HepG2 (cell line): ENCODE measurements around the gene COL26A1. TPM values are rescaled to one million over a fixed set of nuclear protein-coding genes. Genes with fewer than 3 reads are reported as not detected.

ENCODE experiments used
- ATAC-seq: fragments of 200-7000 bp; cut with Tn5 transposase; 3 replicates; pipeline ENCODE4 v1.9.1; 2020; ENCODE audit warnings: mild to moderate bottlenecking, moderate library complexity
- BruUV-seq: library from RNA; stranded (reverse); fragments of 400-500 nt; replicated peaks from 2 replicates; lab custom pipeline; 2021; lab: Mats Ljungman, UMichigan
- CTCF ChIA-PET: fragments of 300-600 bp; formaldehyde crosslinking; extraction: SDS; loops from one replicate; lab custom pipeline; 2021; ENCODE audit warnings: low total read pairs, inconsistent platforms, low intra/inter-chr PET ratio; lab: Yijun Ruan, JAX
- POLR2A ChIA-PET: fragments of 350-600 bp; sonication (Branson Sonifier 250); formaldehyde crosslinking; loops from one replicate; lab custom pipeline; 2020; ENCODE audit warnings: antibody characterized with exemption, inconsistent platforms; lab: Yijun Ruan, JAX
- DNase-seq: peaks from one replicate; pipeline ENCODE4 v3.0.0-alpha.2; 2015; ENCODE audit warnings: low spot score
- FAIRE-seq: peaks from 3 replicates; lab custom pipeline; 2011; peaks lifted over from hg19 to GRCh38; lab: Jason Lieb, UNC
- H2AFZ ChIP-seq: one replicate; pipeline ENCODE4 v1.6.1; 2011; ENCODE audit warnings: low read length, inconsistent platforms
- H3K27ac ChIP-seq: fragments of 300-600 bp; 3 replicates; pipeline ENCODE4 v1.8.0; 2011; ENCODE audit warnings: mixed run types, mild to moderate bottlenecking, mixed read lengths, low read length, inconsistent platforms; ENCODE audit not compliant: insufficient read depth; ENCODE audit errors: extremely low read length
- H3K27me3 ChIP-seq, 2 experiments: fragments of 200-600 bp in 1 of 2; 2 replicates in 1 of 2; 3 replicates in 1 of 2; pipeline versions ENCODE4 v1.6.0 to v1.8.0; 2011; ENCODE audit warnings: low read length in 2 of 2, mild to moderate bottlenecking in 2 of 2, moderate library complexity in 2 of 2, inconsistent platforms in 1 of 2; ENCODE audit not compliant: insufficient read depth in 2 of 2, control insufficient read depth in 1 of 2
- H3K36me3 ChIP-seq, 2 experiments: fragments of 200-600 bp in 1 of 2; replicated peaks in 1 of 2; 2 replicates in 1 of 2; 3 replicates in 1 of 2; pipeline versions ENCODE4 v1.5.1 to v1.8.0; 2011; ENCODE audit warnings: low read length in 2 of 2, inconsistent platforms in 1 of 2; ENCODE audit not compliant: insufficient read depth in 2 of 2, control insufficient read depth in 1 of 2
- H3K4me1 ChIP-seq: 2 replicates; pipeline ENCODE4 v1.5.1; 2012; ENCODE audit warnings: low read length, inconsistent platforms; ENCODE audit not compliant: insufficient read depth
- H3K4me2 ChIP-seq: 2 replicates; pipeline ENCODE4 v1.6.0; 2011; ENCODE audit warnings: low read depth, low read length, inconsistent platforms
- H3K4me3 ChIP-seq, 3 experiments: fragments of 200-600 bp in 1 of 3; sonication (generic), shearing (Covaris generic) in 1 of 3; replicated peaks in 1 of 3; 2 replicates each; pipeline ENCODE4 v1.5.1; 2011 to 2016; ENCODE audit warnings: low read length in 3 of 3, inconsistent platforms in 2 of 3, low read depth in 2 of 3, mild to moderate bottlenecking in 2 of 3, control low read depth in 1 of 3, mixed read lengths in 1 of 3; ENCODE audit not compliant: insufficient read depth in 1 of 3
- H3K79me2 ChIP-seq: one replicate; pipeline ENCODE4 v1.6.1; 2011; ENCODE audit warnings: low read length, inconsistent platforms; ENCODE audit not compliant: insufficient read depth
- H3K9ac ChIP-seq: 2 replicates; pipeline ENCODE4 v1.6.0; 2011; ENCODE audit warnings: mild to moderate bottlenecking, low read depth, low read length, inconsistent platforms; ENCODE audit not compliant: insufficient read depth
- H3K9me3 ChIP-seq: 2 replicates; pipeline ENCODE4 v1.5.1; 2012; ENCODE audit warnings: mild to moderate bottlenecking, low read length
- H4K20me1 ChIP-seq: 2 replicates; pipeline ENCODE4 v1.6.0; 2011; ENCODE audit warnings: inconsistent platforms, mild to moderate bottlenecking, low read length, moderate library complexity; ENCODE audit not compliant: insufficient read depth
- ATF1 ChIP-seq: IDR thresholded peaks from 2 replicates; pipeline ENCODE4 v1.6.1; 2016; ENCODE audit warnings: mild to moderate bottlenecking, control low read depth
- ATF7-NPFF ChIP-seq: sonication (generic); formaldehyde crosslinking; IDR thresholded peaks from 2 replicates; pipeline ENCODE4 v1.8.1; 2023; ENCODE audit warnings: mild to moderate bottlenecking, low read depth, missing genetic modification reagents, moderate library complexity
- CC2D1A ChIP-seq: sonication (generic); formaldehyde crosslinking; IDR thresholded peaks from 2 replicates; pipeline ENCODE4 v1.8.1; 2023; ENCODE audit warnings: mild to moderate bottlenecking, missing genetic modification reagents
- EEA1 ChIP-seq: sonication (generic); formaldehyde crosslinking; IDR thresholded peaks from 2 replicates; pipeline ENCODE4 v1.5.1; 2020; ENCODE audit warnings: mild to moderate bottlenecking, missing genetic modification reagents, borderline replicate concordance
- ELF1 ChIP-seq: sonication (generic); formaldehyde crosslinking; IDR thresholded peaks from 2 replicates; pipeline ENCODE4 v1.4.0; 2020; ENCODE audit warnings: missing genetic modification reagents
- JUND ChIP-seq: sonication (generic); formaldehyde crosslinking; IDR thresholded peaks from 2 replicates; pipeline ENCODE4 v1.8.0; 2022; ENCODE audit warnings: mild to moderate bottlenecking, missing genetic modification reagents
- MTA1 ChIP-seq: sonication (generic); formaldehyde crosslinking; IDR thresholded peaks from 2 replicates; pipeline ENCODE4 v1.4.0; 2020; ENCODE audit warnings: missing genetic modification reagents, mild to moderate bottlenecking, borderline replicate concordance
- NFRKB ChIP-seq: fragments of 450-650 bp; IDR thresholded peaks from 2 replicates; pipeline ENCODE4 v1.6.1; 2017
- PCBP2 ChIP-seq: fragments of 200-400 bp; formaldehyde crosslinking; optimal IDR thresholded peaks from 2 replicates; pipeline ENCODE3; 2018; ENCODE audit warnings: low read length, low read depth; ENCODE audit not compliant: poor library complexity, severe bottlenecking
- TAF1 ChIP-seq: sonication (generic); formaldehyde crosslinking; IDR thresholded peaks from 2 replicates; pipeline ENCODE4 v1.4.0; 2020; ENCODE audit warnings: missing genetic modification reagents
- TEAD3 ChIP-seq: optimal IDR thresholded peaks from 2 replicates; pipeline ENCODE3; 2016; ENCODE audit warnings: borderline replicate concordance
- TGIF2 ChIP-seq: IDR thresholded peaks from 2 replicates; pipeline ENCODE4 v1.6.1; 2016; ENCODE audit warnings: control low read depth, missing compliant biosample characterization
- ZNF234 ChIP-seq: sonication (generic); formaldehyde crosslinking; conservative IDR thresholded peaks from 2 replicates; pipeline ENCODE4 v1.5.1; 2020; ENCODE audit warnings: mild to moderate bottlenecking, missing genetic modification reagents
- ZNF260 ChIP-seq: sonication (generic); formaldehyde crosslinking; IDR thresholded peaks from 2 replicates; pipeline ENCODE4 v1.4.0; 2020; ENCODE audit warnings: missing genetic modification reagents, low read depth, mild to moderate bottlenecking, borderline replicate concordance
- ZNF33A ChIP-seq: sonication (generic); formaldehyde crosslinking; IDR thresholded peaks from 2 replicates; pipeline ENCODE4 v1.5.1; 2020; ENCODE audit warnings: missing genetic modification reagents, mild to moderate bottlenecking, moderate library complexity, borderline replicate concordance
- ZNF367 ChIP-seq: sonication (generic); formaldehyde crosslinking; IDR thresholded peaks from 2 replicates; pipeline ENCODE4 v1.4.0; 2020; ENCODE audit warnings: missing genetic modification reagents, borderline replicate concordance
- ZNF530 ChIP-seq: sonication (generic); formaldehyde crosslinking; IDR thresholded peaks from 2 replicates; pipeline ENCODE4 v1.5.0; 2020; ENCODE audit warnings: low read depth, mild to moderate bottlenecking, missing genetic modification reagents
- ZNF746 ChIP-seq: sonication (generic); formaldehyde crosslinking; IDR thresholded peaks from 2 replicates; pipeline ENCODE4 v1.8.0; 2022; ENCODE audit warnings: mild to moderate bottlenecking, missing genetic modification reagents
- ZNF773 ChIP-seq: sonication (generic); formaldehyde crosslinking; IDR thresholded peaks from 2 replicates; pipeline ENCODE4 v1.4.0; 2020; ENCODE audit warnings: missing genetic modification reagents, borderline replicate concordance
- ZZZ3 ChIP-seq: sonication (generic); formaldehyde crosslinking; IDR thresholded peaks from 2 replicates; pipeline ENCODE4 v1.4.0; 2020; ENCODE audit warnings: missing genetic modification reagents, mild to moderate bottlenecking, borderline replicate concordance
- WGBS: methylation state at CpG from one replicate; pipeline ENCODE4 v1.1.6; 2017; ENCODE audit warnings: low lambda C conversion rate; 5-methylcytosine and 5-hydroxymethylcytosine counted together
- in situ Hi-C: cut with HindIII; loops from 2 replicates; pipeline ENCODE4 v1.10.0; 2017; ENCODE audit warnings: low pct_unique_long_range_greater_than_20kb; ENCODE audit not compliant: extremely low pct_ligation_motif_present
- intact Hi-C: fragments of 100-400 bp; cut with micrococcal nuclease; formaldehyde crosslinking; loops from one replicate; pipeline ENCODE4 v1.10.0; 2022; ENCODE audit not compliant: unreplicated experiment
- polyA plus RNA-seq, 8 experiments: library from polyadenylated mRNA; depleted of rRNA in 3 of 8; stranded (reverse) in 7 of 8; unstranded in 1 of 8; fragments of >200 nt; fragmentation: Illumina TruSeq in 4 of 8; extraction: Trizol in 4 of 8; gene quantifications; 2 replicates each; pipeline versions ENCODE4 v1.2.1 to v1.2.3, GENCODE V29; 2011 to 2016; ENCODE audit warnings: low read depth in 4 of 8, missing spikeins in 1 of 8, mixed read lengths in 1 of 8; ENCODE audit not compliant: insufficient read depth in 1 of 8
- total RNA-seq, 5 experiments: library from RNA; depleted of rRNA; stranded (reverse); fragments of >200 nt; fragmentation: Illumina TruSeq; extraction: Trizol; gene quantifications; 2 replicates each; pipeline ENCODE4 v1.2.3, GENCODE V29; 2016; ENCODE audit warnings: low read depth in 1 of 5
- TF ChIP-seq, protein P1 (sequence below): sonication (generic); formaldehyde crosslinking; IDR thresholded peaks from 2 replicates; pipeline ENCODE4 v1.5.0; 2020; ENCODE audit warnings: missing genetic modification reagents
- TF ChIP-seq, protein P2 (sequence below): sonication (generic); formaldehyde crosslinking; IDR thresholded peaks from 2 replicates; pipeline ENCODE4 v1.5.0; 2020; ENCODE audit warnings: mild to moderate bottlenecking, low read depth, missing genetic modification reagents, borderline replicate concordance
- TF ChIP-seq, protein P3 (sequence below): fragments of 450-650 bp; IDR thresholded peaks from 2 replicates; pipeline ENCODE4 v1.6.1; 2017
- TF ChIP-seq, protein P4 (sequence below): IDR thresholded peaks from 2 replicates; pipeline ENCODE4 v1.6.1; 2016; ENCODE audit warnings: missing compliant biosample characterization, missing genetic modification reagents, borderline replicate concordance

Gene COL26A1
- total and polyA plus RNA-seq, 2 of the 13 experiments (the other 11 are each of a cell fraction or from before 2014, with no cell fraction given): 7.8 to 9.2 TPM

DNA sequence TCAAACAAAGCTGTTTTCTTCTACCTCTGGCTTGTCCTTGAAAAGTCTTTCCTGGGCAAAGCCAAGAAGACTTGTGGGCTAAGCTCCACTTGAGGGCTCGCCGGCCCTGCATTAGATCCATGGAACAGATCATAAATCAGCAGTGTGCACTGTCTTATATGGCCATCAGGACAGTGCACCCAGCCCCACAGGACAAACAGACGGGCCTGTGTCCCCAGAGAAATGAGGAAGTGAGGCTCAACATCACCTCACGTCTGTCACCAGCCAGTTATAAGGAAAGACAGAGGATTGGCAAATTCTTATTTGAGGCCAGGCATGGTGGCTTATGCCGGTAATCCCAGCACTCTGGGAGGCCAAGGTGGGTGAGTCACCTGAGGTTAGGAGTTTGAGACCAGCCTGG is 28.8 kb upstream of the COL26A1 start (continued):
- TF ChIP-seq TGIF2: no peak
- no peak for TF ChIP-seq ZNF773 (CRISPR knock-in tag)
- no peak for TF ChIP-seq ATF1
- no peak for TF ChIP-seq ZNF234 (CRISPR knock-in tag)

DNA sequence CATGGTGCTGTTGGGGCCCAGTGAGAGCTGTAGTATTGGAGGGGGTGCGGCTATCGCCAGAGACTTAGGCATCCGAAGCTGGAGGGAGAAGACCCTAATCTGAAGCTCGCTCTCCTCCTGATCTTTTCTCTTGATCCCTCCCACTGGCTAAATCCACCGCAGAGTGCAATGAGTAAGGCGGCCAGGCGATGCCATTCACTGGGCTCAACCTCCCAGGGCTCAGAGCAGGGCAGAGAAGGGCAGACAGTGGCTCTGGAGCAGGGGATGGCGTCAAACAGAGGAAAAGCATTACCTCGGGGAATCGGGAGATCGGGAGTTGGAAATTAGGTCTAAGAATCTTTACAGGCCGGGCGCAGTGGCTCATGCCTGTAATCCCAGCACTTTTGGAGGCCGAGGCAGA is 22.3 kb upstream of the COL26A1 start:
- Histone ChIP-seq H3K4me2 (no peak overlapping the region), H3K79me2 (no peaks in the 10 kb centered on the region), H3K4me3 (no peak overlapping the region), H3K27ac (no peak overlapping the region), H3K9me3 (no peaks in the 10 kb centered on the region), H2AFZ (no peak overlapping the region), H3K9ac (no peak overlapping the region), H4K20me1 (no peaks in the 10 kb centered on the region), H3K27me3 (no peaks in the 10 kb centered on the region), H3K36me3 (no peaks in the 10 kb centered on the region)
- BruUV-seq: no TSS peak
- CTCF ChIA-PET: no interaction called here
- FAIRE-seq (no peak), ATAC-seq (no peak)
- POLR2A ChIA-PET: no interaction called here
- in situ Hi-C loops: no loop called here
- intact Hi-C loops: no loop called here
- 70% methylated on average over 14 of the region's 14 CpGs for WGBS
- no peak for TF ChIP-seq ELF1 (CRISPR knock-in tag)
- no peak for TF ChIP-seq PCBP2
- no peak for TF ChIP-seq TAF1
- TF ChIP-seq, protein P1, sequence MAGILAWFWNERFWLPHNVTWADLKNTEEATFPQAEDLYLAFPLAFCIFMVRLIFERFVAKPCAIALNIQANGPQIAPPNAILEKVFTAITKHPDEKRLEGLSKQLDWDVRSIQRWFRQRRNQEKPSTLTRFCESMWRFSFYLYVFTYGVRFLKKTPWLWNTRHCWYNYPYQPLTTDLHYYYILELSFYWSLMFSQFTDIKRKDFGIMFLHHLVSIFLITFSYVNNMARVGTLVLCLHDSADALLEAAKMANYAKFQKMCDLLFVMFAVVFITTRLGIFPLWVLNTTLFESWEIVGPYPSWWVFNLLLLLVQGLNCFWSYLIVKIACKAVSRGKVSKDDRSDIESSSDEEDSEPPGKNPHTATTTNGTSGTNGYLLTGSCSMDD (CRISPR knock-in tag): no peak
- no peak for TF ChIP-seq ZNF367 (CRISPR knock-in tag)
- TF ChIP-seq ZNF746: no peak
- no peak for TF ChIP-seq NFRKB
- no peak for TF ChIP-seq TEAD3
- TF ChIP-seq ATF7-NPFF (CRISPR knock-in tag): no peak
- TF ChIP-seq, protein P2, sequence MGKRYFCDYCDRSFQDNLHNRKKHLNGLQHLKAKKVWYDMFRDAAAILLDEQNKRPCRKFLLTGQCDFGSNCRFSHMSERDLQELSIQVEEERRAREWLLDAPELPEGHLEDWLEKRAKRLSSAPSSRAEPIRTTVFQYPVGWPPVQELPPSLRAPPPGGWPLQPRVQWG (CRISPR knock-in tag): no peak
- TF ChIP-seq ZNF33A: no peak
- TF ChIP-seq, protein P3, sequence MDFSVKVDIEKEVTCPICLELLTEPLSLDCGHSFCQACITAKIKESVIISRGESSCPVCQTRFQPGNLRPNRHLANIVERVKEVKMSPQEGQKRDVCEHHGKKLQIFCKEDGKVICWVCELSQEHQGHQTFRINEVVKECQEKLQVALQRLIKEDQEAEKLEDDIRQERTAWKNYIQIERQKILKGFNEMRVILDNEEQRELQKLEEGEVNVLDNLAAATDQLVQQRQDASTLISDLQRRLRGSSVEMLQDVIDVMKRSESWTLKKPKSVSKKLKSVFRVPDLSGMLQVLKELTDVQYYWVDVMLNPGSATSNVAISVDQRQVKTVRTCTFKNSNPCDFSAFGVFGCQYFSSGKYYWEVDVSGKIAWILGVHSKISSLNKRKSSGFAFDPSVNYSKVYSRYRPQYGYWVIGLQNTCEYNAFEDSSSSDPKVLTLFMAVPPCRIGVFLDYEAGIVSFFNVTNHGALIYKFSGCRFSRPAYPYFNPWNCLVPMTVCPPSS: no peak
- no peak for TF ChIP-seq CC2D1A (CRISPR knock-in tag)
- TF ChIP-seq, protein P4, sequence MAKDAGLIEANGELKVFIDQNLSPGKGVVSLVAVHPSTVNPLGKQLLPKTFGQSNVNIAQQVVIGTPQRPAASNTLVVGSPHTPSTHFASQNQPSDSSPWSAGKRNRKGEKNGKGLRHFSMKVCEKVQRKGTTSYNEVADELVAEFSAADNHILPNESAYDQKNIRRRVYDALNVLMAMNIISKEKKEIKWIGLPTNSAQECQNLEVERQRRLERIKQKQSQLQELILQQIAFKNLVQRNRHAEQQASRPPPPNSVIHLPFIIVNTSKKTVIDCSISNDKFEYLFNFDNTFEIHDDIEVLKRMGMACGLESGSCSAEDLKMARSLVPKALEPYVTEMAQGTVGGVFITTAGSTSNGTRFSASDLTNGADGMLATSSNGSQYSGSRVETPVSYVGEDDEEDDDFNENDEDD (CRISPR knock-in tag): no peak
- no peak for TF ChIP-seq ZNF260
- no peak for TF ChIP-seq MTA1
- no peak for TF ChIP-seq ZNF530 (CRISPR knock-in tag)
- no peak for TF ChIP-seq JUND
- TF ChIP-seq EEA1 (CRISPR knock-in tag): no peak
- TF ChIP-seq ZZZ3 (CRISPR knock-in tag): no peak
- TF ChIP-seq, all 625 proteins: peak for 0
- DNase-seq: no peak
- H3K4me1 ChIP-seq: no peaks in the 10 kb centered on the region
